NCI-H69 (cell line): Measurements from ENCODE around the gene GNAZ.

Experiments
- DNase-seq: peaks from one replicate; lab custom pipeline; 2025; lab: John Stamatoyannopoulos, UW

GNAZ gene

GRCh38 chr22:23093051-23093788 is 22.9 kb downstream of the GNAZ start:
- peak; percentile 41 for DNase-seq

GRCh38 chr22:23094260-23094659 is 23.9 kb downstream of the GNAZ start:
- DNase-seq: no peak

GRCh38 chr22:23094695-23095681 is 24.7 kb downstream of the GNAZ start:
- DNase-seq: peak; percentile 46

- DNase-seq: no peak
These were observed 25.5 kb downstream of the GNAZ start for GRCh38 chr22:23095733-23096342.

GRCh38 chr22:23097412-23098229 is 27.3 kb downstream of the GNAZ start:
- DNase-seq: no peak

GRCh38 chr22:23098230-23098705 is 27.9 kb downstream of the GNAZ start:
- DNase-seq: no peak

GRCh38 chr22:23098718-23099530 is 28.6 kb downstream of the GNAZ start:
- DNase-seq: no peak

GRCh38 chr22:23099531-23099804 is 29.1 kb downstream of the GNAZ start:
- DNase-seq: no peak

GRCh38 chr22:23100124-23100801 is 29.9 kb downstream of the GNAZ start:
- peak; percentile 38 for DNase-seq

GRCh38 chr22:23101524-23101923 is 31.2 kb downstream of the GNAZ start:
- DNase-seq: no peak

GRCh38 chr22:23102002-23102655 is 31.8 kb downstream of the GNAZ start:
- no peak for DNase-seq

GRCh38 chr22:23102776-23103175 is 32.5 kb downstream of the GNAZ start:
- DNase-seq: peak; percentile 59

GRCh38 chr22:23103199-23103954 is 33.1 kb downstream of the GNAZ start:
- peak; percentile 31 for DNase-seq

GRCh38 chr22:23104187-23104971 is 34.1 kb downstream of the GNAZ start:
- DNase-seq: no peak

GRCh38 chr22:23105304-23105703 is 35.0 kb downstream of the GNAZ start:
- DNase-seq: no peak

- no peak for DNase-seq
These were observed 35.6 kb downstream of the GNAZ start for GRCh38 chr22:23105919-23106318.

GRCh38 chr22:23106344-23106743 is 36.0 kb downstream of the GNAZ start:
- DNase-seq: no peak

GRCh38 chr22:23106906-23107367 is 36.6 kb downstream of the GNAZ start:
- DNase-seq: peak; percentile 75
